ENCODE measurements around the gene TPP1.

The TPP1 gene

GRCh38 chr11:6617315-6617781 is 1.9 kb downstream of the TPP1 start:
- TF ChIP-seq, protein P1, sequence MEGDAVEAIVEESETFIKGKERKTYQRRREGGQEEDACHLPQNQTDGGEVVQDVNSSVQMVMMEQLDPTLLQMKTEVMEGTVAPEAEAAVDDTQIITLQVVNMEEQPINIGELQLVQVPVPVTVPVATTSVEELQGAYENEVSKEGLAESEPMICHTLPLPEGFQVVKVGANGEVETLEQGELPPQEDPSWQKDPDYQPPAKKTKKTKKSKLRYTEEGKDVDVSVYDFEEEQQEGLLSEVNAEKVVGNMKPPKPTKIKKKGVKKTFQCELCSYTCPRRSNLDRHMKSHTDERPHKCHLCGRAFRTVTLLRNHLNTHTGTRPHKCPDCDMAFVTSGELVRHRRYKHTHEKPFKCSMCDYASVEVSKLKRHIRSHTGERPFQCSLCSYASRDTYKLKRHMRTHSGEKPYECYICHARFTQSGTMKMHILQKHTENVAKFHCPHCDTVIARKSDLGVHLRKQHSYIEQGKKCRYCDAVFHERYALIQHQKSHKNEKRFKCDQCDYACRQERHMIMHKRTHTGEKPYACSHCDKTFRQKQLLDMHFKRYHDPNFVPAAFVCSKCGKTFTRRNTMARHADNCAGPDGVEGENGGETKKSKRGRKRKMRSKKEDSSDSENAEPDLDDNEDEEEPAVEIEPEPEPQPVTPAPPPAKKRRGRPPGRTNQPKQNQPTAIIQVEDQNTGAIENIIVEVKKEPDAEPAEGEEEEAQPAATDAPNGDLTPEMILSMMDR (IDR thresholded peaks at IDR 0.05): no peak
- H3K79me2 ChIP-seq: no peaks in the 10 kb centered on the region
- H3K36me3 ChIP-seq (ENCODE audit: control insufficient read depth, insufficient read depth, low read length): no peaks in the 10 kb centered on the region
- peaks cover 2% of the 10 kb centered on the region for H3K4me1 ChIP-seq
- H2AFZ ChIP-seq: no peak overlapping the region
- no peaks in the 10 kb centered on the region for H3K9me3 ChIP-seq (ENCODE audit: control insufficient read depth, low read length)
- H3K9ac ChIP-seq: no peak overlapping the region
- H3K4me2 ChIP-seq (ENCODE audit: low read length): no peak overlapping the region
- H3K27me3 ChIP-seq (ENCODE audit: control insufficient read depth, insufficient read depth, low read length): no peaks in the 10 kb centered on the region
- no peak overlapping the region for H3K27ac ChIP-seq
- H3K4me3 ChIP-seq (ENCODE audit: low read depth, low read length): no peak overlapping the region

GRCh38 chr11:6616596-6617250 is 2.5 kb downstream of the TPP1 start:
- Histone ChIP-seq H3K4me1 (peaks cover 2% of the 10 kb centered on the region), H3K4me2 (ENCODE audit: low read length) (no peak overlapping the region), H3K4me3 (ENCODE audit: low read depth, low read length) (no peak overlapping the region), H3K9me3 (ENCODE audit: control insufficient read depth, low read length) (no peaks in the 10 kb centered on the region), H3K36me3 (ENCODE audit: control insufficient read depth, insufficient read depth, low read length) (no peaks in the 10 kb centered on the region), H3K9ac (no peak overlapping the region), H3K27ac (no peak overlapping the region), H3K27me3 (ENCODE audit: control insufficient read depth, insufficient read depth, low read length) (no peaks in the 10 kb centered on the region), H3K79me2 (no peaks in the 10 kb centered on the region), H2AFZ (no peak overlapping the region)
- TF ChIP-seq, protein P1 (IDR thresholded peaks at IDR 0.05): no peak

DNA sequence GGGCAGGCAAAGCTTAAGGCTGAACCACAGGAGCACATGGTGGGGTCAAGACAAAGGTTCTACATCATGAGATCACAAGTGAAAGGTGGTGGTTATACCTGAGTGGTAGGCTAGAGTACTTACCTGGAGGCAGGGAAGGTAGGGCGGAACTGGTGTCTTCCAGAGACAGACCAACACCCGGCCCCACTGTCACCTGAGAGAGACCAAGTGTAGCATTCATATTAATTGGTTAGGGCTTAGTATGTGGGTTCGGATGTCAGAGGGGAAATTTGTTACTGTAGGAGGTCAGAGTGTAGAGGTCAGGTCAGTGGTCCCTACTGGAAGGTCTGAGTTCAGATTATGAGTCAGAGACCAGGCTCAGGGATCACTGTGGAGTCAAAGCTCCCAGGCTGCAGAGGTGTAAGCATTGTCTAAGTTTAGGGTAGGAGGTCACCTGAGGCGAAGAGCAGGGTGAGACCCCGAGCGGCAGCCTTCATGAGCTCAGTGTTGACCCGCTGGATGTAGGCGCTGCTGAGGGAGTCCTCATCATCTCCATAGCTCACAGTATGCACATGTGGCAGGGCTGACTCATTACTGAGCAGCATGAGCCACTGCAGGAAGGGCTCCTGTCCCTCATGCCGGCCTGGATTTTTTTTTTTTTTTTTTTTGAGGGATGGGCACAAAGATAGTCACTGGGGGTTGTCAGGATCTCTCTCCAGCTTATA is 3.2 kb downstream of the TPP1 start:
- Histone ChIP-seq H3K27ac (no peak overlapping the region), H3K4me1 (peaks cover 5% of the 10 kb centered on the region)

DNA sequence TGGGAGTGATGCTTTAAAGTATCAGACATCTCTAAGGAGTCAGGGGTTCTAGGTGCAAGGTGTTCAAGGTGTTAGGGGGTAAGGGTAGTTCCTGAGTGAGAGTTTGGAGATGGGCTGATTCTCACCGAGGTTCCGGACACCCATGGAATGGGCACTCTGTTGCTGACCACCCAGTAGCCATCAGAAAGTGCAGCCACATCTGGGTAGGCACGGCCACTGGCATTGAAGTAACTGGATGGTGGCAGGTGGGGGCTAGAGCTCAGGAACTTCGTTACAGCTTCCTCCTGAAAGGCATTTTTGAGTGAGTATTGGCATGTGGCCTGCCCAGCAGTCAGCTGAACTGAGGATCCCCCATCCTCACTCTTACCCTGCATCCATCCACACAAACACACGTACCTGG is 4.2 kb downstream of the TPP1 start:
- Histone ChIP-seq H3K27ac (no peak overlapping the region), H2AFZ (no peak overlapping the region), H3K4me1 (peaks cover 7% of the 10 kb centered on the region), H3K4me2 (ENCODE audit: low read length) (no peak overlapping the region), H3K36me3 (ENCODE audit: control insufficient read depth, insufficient read depth, low read length) (no peaks in the 10 kb centered on the region), H3K9ac (no peak overlapping the region), H3K9me3 (ENCODE audit: control insufficient read depth, low read length) (no peaks in the 10 kb centered on the region), H3K4me3 (ENCODE audit: low read depth, low read length) (no peak overlapping the region), H3K79me2 (no peaks in the 10 kb centered on the region), H3K27me3 (ENCODE audit: control insufficient read depth, insufficient read depth, low read length) (no peaks in the 10 kb centered on the region)
- TF ChIP-seq, protein P1 (IDR thresholded peaks at IDR 0.05): no peak

More for the DNA sequence above, 3.2 kb downstream of the TPP1 start:
- Histone ChIP-seq H3K79me2 (no peaks in the 10 kb centered on the region), H3K4me2 (ENCODE audit: low read length) (no peak overlapping the region), H3K9ac (no peak overlapping the region), H2AFZ (no peak overlapping the region), H3K9me3 (ENCODE audit: control insufficient read depth, low read length) (no peaks in the 10 kb centered on the region), H3K4me3 (ENCODE audit: low read depth, low read length) (no peak overlapping the region), H3K27me3 (ENCODE audit: control insufficient read depth, insufficient read depth, low read length) (no peaks in the 10 kb centered on the region), H3K36me3 (ENCODE audit: control insufficient read depth, insufficient read depth, low read length) (no peaks in the 10 kb centered on the region)
- TF ChIP-seq, protein P1 (IDR thresholded peaks at IDR 0.05): no peak
